Measurements from ENCODE around the gene KLF11.

DNA sequence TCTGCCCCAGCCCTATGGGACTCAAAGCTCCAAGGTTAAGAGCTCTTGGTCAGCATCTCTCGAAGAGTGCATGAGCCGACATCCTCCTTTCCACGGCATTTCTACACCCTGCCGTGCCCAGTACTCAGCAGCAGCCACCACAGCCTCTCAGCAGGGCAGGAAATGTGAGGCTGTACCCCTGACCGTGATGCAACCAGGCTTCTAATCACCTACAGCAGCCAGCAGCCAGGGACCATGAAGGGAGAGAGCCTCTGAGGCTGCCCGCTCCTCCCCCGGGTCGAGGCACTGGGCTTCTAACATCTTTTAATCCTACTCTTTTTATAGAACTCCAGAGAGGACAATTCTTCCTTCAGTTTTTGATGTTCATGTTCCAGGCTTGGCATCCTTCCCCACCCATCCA, 30.4 kb downstream of the KLF11 start:
- TF ChIP-seq, protein P1, sequence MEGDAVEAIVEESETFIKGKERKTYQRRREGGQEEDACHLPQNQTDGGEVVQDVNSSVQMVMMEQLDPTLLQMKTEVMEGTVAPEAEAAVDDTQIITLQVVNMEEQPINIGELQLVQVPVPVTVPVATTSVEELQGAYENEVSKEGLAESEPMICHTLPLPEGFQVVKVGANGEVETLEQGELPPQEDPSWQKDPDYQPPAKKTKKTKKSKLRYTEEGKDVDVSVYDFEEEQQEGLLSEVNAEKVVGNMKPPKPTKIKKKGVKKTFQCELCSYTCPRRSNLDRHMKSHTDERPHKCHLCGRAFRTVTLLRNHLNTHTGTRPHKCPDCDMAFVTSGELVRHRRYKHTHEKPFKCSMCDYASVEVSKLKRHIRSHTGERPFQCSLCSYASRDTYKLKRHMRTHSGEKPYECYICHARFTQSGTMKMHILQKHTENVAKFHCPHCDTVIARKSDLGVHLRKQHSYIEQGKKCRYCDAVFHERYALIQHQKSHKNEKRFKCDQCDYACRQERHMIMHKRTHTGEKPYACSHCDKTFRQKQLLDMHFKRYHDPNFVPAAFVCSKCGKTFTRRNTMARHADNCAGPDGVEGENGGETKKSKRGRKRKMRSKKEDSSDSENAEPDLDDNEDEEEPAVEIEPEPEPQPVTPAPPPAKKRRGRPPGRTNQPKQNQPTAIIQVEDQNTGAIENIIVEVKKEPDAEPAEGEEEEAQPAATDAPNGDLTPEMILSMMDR (IDR thresholded peaks at IDR 0.05; ENCODE audit: poor library complexity) = no peak
- no peak for TF ChIP-seq EZH2 (IDR thresholded peaks at IDR 0.05; ENCODE audit: borderline replicate concordance)

Data from hepatocyte (in vitro differentiated cells).